Activated naive CD8-positive, alpha-beta T cell treated with anti-CD3 and anti-CD28 coated beads, Interleukin-2, amount 50 U/mL, for 16 hours (primary cell): ENCODE results near the gene FOXJ2.
"Not testable (repeated sequence)": the region's sequence is repeated elsewhere in the genome, so short reads cannot be mapped to it uniquely, and the experiment has no call there.

Experiments
- DNase-seq: peaks from one replicate; pipeline ENCODE4 v3.0.0-alpha.2; 2020; ENCODE audit warnings: low read depth, low spot score

The FOXJ2 gene

GRCh38 chr12:8065991-8066594 is 33.6 kb downstream of the FOXJ2 start, which contains the start of gene C3AR1:
TSS of gene C3AR1 (minus strand) at chr12:8066359. CDS start at chr12:8060185, 6,174 bp downstream.
- no peak for DNase-seq

GRCh38 chr12:8069582-8069981 is 37.1 kb downstream of the FOXJ2 start:
- DNase-seq: no peak

DNA sequence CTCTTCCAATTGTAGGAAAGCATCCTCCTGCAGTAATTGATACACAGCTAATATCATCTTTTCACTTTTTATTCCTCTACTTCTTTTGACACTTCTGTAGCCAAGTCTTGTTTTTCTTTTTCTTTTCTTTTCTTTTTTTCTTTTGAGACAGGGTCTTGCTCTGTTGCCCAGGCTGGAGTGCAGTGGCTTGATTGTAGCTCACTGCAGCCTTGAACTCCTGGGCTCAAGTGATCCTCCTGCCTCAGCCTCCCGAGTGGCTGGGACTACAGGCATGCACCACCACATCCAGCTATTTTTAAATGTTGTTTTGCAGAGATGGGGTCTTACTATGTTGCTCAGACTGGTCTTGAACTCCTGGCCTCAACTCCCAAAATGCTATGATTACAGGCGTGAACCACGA is 39.3 kb downstream of the FOXJ2 start:
- DNase-seq: not testable (repeated sequence)

- DNase-seq: no peak
Observed at GRCh38 chr12:8075935-8076334, 43.4 kb downstream of the FOXJ2 start.

GRCh38 chr12:8076366-8076765 is 43.9 kb downstream of the FOXJ2 start:
- no peak for DNase-seq

DNA sequence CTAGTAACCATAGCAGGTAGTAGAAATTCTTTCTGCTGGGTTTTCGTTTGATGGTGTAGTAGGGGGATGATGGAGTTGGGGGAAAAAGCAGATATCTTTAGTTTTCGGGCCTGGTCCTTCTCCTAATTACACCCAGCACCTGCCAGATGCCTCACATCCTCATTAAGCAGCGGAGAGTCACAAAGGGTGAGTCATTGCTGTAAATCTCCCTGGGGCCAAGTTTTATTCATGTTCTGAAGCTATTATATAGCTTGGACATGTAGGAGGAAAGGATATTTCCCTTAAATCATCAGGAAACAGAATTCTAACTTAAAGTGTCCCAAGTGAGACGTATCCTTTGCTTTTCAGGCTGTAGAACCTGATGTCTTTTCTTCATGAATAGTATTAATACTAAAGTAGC is 44.7 kb downstream of the FOXJ2 start:
- no peak for DNase-seq

DNA sequence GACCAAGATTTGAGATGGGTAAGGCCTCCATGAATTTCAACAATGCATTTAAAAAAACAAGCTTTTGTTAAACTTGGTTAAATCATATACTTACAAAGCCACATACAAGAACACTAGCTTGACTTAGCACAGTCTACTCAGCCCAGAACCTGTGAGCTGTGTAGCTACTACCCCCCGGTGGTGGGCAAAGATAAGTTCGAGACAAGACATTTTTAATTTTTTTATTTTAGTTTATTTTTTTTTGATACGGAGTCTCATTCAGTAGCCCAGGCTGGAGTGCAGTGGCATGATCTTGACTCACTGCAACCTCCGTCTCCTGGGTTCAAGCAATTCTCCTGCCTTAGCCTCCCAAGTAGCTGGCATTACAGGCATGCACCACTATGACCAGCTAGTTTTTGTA is 45.9 kb downstream of the FOXJ2 start:
- DNase-seq: peak; percentile 21

GRCh38 chr12:8078916-8079315 is 46.4 kb downstream of the FOXJ2 start:
- no peak for DNase-seq

- no peak for DNase-seq
Observed at GRCh38 chr12:8080120-8080519, 47.6 kb downstream of the FOXJ2 start.

DNA sequence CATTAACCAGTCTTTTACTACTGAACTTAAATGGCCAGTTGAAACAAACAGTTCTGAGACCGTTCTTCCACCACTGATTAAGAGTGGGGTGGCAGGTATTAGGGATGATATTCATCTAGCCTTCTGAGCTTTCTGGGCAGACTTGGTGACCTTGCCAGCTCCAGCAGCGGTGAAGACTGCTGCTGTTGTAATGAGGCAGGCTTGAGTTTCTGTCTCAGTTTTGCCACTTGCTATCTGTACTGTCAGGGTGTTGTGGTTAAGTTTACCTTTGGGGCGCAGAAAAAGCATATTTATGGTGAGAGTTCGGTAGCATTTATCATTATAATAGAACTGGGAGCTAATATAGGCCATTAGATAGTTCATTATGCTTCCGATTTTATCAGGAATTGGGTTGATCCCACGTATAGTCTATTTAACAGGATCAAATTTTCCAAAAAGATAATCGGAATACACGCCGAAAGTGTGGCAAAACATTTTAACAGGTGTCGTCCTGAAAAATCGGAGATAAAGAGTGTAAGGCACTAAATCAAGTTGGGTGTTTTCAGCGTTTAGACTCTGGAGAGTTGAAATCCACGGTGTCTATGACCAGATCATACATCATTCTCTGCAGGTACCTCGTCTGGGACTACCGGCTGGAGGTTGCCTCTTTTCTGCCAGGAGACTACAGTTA is 48.9 kb downstream of the FOXJ2 start:
- DNase-seq: no peak

DNA sequence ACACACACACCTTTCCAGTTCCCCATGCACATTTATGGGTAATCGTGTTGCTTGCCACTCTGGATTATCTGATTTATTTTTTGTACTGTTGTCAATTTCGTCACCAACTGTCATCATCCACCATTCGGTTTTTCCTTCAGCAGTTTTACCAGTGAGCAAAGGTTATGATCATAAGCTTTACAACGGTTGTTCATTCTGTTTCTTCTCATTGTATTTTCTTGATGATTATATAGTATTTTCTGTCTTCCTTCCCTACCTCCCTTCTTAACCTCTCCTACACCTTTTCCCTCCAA is 50.2 kb downstream of the FOXJ2 start:
- DNase-seq: no peak

GRCh38 chr12:8084351-8084750 is 51.8 kb downstream of the FOXJ2 start:
- not testable (repeated sequence) for DNase-seq

GRCh38 chr12:8087666-8088065 is 55.1 kb downstream of the FOXJ2 start:
- no peak for DNase-seq

GRCh38 chr12:8088574-8088973 is 56.1 kb downstream of the FOXJ2 start:
- DNase-seq: no peak

DNA sequence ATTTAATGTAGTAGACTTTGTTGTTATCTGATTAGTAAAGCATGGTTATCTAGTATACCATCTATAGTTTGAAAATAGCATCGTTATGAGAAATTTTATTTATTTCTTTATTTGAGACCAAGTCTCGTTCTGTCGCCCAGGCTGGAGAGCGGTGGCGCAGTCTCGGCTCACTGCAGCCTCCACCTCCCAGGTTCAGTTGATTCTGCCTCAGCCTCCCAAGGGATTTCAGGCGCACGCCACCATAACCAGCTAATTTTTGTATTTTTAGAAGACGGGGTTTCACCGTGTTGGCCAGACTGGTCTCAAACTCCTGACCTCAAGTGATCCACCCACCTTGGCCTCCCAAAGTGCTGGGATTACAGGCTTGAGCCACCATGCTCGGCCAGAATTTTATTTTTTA is 56.8 kb downstream of the FOXJ2 start:
- DNase-seq: not testable (repeated sequence)

GRCh38 chr12:8089716-8090115 is 57.2 kb downstream of the FOXJ2 start:
- no peak for DNase-seq

- no peak for DNase-seq
Observed at GRCh38 chr12:8093291-8093690, 60.8 kb downstream of the FOXJ2 start.

GRCh38 chr12:8096281-8096915 is 63.9 kb downstream of the FOXJ2 start:
- DNase-seq: no peak

GRCh38 chr12:8099235-8099634 is 66.7 kb downstream of the FOXJ2 start:
- DNase-seq: no peak
